ENCODE measurements around the gene FCER1G.
"Not testable (repeated sequence)": the region's sequence is repeated elsewhere in the genome, so short reads cannot be mapped to it uniquely, and the experiment has no call there.

Gene FCER1G

DNA sequence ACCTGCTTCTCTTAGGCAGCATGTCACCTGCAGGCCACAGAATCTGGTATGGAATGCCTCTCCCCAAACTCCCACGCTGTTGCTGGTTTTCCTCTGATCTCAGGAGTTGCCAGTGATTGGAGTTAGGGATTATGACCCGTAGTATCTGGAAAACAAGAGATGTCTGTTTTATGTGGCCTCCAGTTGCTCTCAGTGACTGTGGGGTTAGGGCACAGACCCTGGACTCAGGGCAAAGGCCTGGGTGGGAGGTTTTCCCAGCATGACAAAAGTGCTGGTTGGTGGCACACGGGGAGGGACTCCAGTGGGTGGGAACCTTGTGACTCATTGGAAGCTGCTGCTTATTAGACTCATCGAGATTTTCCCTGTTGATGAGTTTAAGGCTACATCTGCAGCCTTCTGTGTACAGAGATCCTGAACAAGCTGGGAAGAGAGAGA, 23.0 kb downstream of the FCER1G start, which contains the start of gene NR1I3:
Gene NR1I3 (minus strand): TSS at position 165 of the 435 bp plus-strand sequence. CDS start 1,638 bp downstream, outside the sequence.
- no peak for TF ChIP-seq CTCF (conservative IDR thresholded peaks at IDR 0.05; ENCODE audit: control insufficient read depth, insufficient read depth, low read depth, low read length)
- DNase-seq (ENCODE audit: low read depth), result peak; percentile 32
- no peak within 1 kb of the TSS for H3K4me3 ChIP-seq (ENCODE audit: control insufficient read depth, low read depth, low read length)

DNA sequence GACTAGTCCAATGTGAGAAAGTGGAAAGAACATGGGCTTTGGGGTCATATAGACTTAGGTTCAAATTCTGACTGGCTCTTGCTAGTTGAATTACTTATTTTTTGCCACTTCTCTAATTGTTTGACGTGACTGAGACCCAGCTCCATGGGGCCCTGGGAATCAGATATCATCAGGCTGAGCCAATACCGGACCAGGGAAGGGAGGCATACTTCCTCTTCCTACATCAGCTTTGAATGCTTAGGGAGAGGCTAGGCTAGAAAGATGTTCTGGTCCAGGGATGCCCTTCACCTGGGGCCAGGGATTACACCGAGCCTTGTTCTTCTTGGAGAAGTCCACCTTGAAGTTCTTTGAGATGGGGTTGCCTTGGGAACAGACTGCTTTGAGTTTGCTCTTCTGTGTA, 26.6 kb downstream of the FCER1G start:
- H3K4me3 ChIP-seq (ENCODE audit: control insufficient read depth, low read depth, low read length), result no peak overlapping the region
- no peak for TF ChIP-seq CTCF (conservative IDR thresholded peaks at IDR 0.05; ENCODE audit: control insufficient read depth, insufficient read depth, low read depth, low read length)
- no peak for DNase-seq (ENCODE audit: low read depth)

GRCh38 chr1:161242313-161242712, 27.2 kb downstream of the FCER1G start:
- no peak overlapping the region for H3K4me3 ChIP-seq (ENCODE audit: control insufficient read depth, low read depth, low read length)
- no peak for DNase-seq (ENCODE audit: low read depth)
- no peak for TF ChIP-seq CTCF (conservative IDR thresholded peaks at IDR 0.05; ENCODE audit: control insufficient read depth, insufficient read depth, low read depth, low read length)

DNA sequence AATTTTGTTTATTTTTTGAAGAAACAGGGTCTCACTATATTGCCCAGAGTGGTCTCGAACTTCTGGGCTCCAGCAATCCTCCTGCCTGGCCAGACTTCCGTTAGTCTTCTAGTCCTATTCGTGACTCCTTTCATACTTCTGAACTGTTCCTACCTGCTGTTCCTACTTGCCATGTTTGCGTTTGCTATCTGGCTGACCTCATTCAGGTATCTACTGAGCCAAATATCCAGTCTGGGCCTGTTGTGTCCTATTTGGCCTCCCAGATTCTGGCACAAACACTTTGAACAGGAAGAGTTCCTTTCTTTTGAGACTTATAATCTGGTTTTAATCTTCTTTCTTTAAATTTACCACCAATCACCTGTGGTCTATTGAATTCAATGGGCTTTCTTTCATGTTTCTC, 29.8 kb downstream of the FCER1G start:
- TF ChIP-seq CTCF (conservative IDR thresholded peaks at IDR 0.05; ENCODE audit: control insufficient read depth, insufficient read depth, low read depth, low read length), result no peak
- no peak for DNase-seq (ENCODE audit: low read depth)

DNA sequence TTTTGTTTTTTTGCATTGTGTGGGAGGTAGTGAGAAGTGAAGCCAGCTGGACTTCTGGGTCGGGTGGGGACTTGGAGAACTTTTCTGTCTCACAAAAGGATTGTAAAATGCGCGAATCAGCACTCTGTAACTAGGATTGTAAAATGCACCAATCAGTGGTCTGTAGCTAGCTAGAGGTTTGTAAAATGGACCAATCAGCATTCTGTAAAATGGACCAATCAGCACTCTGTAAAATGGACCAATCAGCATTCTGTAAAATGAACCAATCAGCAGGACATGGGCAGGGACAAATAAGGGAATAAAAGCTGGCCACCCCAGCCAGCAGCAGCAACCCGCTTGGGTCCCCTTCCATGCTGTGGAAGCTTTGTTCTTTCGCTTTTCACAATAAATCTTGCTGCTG, 35.0 kb downstream of the FCER1G start:
- not testable (repeated sequence) for H3K4me3 ChIP-seq (ENCODE audit: control insufficient read depth, low read depth, low read length); DNase-seq (ENCODE audit: low read depth)

More for the DNA sequence above, 29.8 kb downstream of the FCER1G start:
- H3K4me3 ChIP-seq (ENCODE audit: control insufficient read depth, low read depth, low read length), result no peak overlapping the region

DNA sequence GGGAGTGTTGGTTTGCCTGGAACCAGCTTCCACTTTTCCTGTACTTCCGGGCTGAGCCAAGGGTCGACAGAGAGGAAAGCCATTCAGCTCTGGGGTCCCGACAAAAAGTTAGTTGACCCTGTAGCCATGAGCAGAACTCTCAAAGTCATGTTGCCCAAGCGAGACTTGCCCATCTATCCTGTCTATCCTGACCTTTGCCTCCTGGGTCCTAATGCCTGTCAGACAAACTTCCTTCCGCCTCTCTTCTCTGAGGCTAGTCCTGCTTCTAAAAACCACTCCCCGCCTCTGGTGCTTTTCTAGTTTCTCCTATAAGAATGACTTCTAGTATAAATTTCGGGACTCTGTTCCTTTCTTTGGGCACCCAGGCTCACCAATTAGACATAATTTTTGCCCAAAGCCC, 35.7 kb downstream of the FCER1G start:
- no peak overlapping the region for H3K4me3 ChIP-seq (ENCODE audit: control insufficient read depth, low read depth, low read length)
- DNase-seq (ENCODE audit: low read depth), result no peak
- TF ChIP-seq CTCF (conservative IDR thresholded peaks at IDR 0.05; ENCODE audit: control insufficient read depth, insufficient read depth, low read depth, low read length), result no peak

GRCh38 chr1:161251579-161251978, 36.5 kb downstream of the FCER1G start:
- no peak overlapping the region for H3K4me3 ChIP-seq (ENCODE audit: control insufficient read depth, low read depth, low read length)
- TF ChIP-seq CTCF (conservative IDR thresholded peaks at IDR 0.05; ENCODE audit: control insufficient read depth, insufficient read depth, low read depth, low read length), result no peak
- no peak for DNase-seq (ENCODE audit: low read depth)

- H3K4me3 ChIP-seq (ENCODE audit: control insufficient read depth, low read depth, low read length); DNase-seq (ENCODE audit: low read depth): not testable (repeated sequence)
Measured at GRCh38 chr1:161255302-161255701, 40.2 kb downstream of the FCER1G start.

DNA sequence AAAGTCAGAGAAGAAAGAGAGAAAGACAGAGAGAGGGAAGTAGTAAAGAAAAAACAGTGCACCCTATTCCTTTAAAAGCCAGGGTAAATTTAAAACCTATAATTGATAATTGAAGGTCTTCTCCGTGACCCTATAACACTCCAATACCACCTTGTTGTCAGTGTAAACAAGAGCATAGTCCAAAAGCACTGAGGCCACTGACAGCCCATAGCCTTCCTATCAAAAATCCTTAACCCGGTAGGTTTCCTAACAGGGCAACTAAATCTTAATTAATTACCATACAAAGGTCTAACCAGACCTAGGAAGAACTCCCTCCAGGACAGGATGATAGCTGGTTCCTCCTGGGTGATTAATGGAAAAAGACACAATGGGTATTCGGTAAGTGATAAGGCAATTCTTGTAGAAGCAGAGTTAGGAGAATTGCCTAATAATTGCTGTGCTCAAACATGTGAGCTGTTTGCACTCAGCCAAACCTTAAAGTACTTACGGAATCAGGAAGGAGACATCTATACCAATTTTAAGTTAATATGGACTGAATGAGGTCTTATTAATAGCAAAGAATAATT, 40.9 kb downstream of the FCER1G start:
- DNase-seq (ENCODE audit: low read depth); H3K4me3 ChIP-seq (ENCODE audit: control insufficient read depth, low read depth, low read length): not testable (repeated sequence)

GRCh38 chr1:161257109-161257508, 42.0 kb downstream of the FCER1G start:
- DNase-seq (ENCODE audit: low read depth); H3K4me3 ChIP-seq (ENCODE audit: control insufficient read depth, low read depth, low read length): not testable (repeated sequence)
